Body of pancreas (tissue), 4 donors: Measurements from ENCODE around the gene FOLR2. TPM values are rescaled to one million over a fixed set of nuclear protein-coding genes. Genes with fewer than 3 reads are reported as not detected.

ENCODE experiments used
- ATAC-seq: fragments of 150-250 bp; one replicate; pipeline ENCODE4 v1.9.1; 2016
- DNase-seq, 4 donors: peaks; one replicate each; pipeline ENCODE4 v3.0.0-alpha.2; 2019
- H3K27ac ChIP-seq, 4 donors: fragments of 200-600 bp; sonication (generic); 1 replicate in 3 of 4; 2 replicates in 1 of 4; pipeline versions ENCODE4 v1.5.1 to v1.6.1; 2016 to 2019; ENCODE audit warnings: mild to moderate bottlenecking in 1 of 4, mixed read lengths in 1 of 4, moderate library complexity in 1 of 4
- H3K27me3 ChIP-seq, 2 donors: fragments of 200-600 bp; sonication (generic); one replicate each; pipeline ENCODE4 v1.6.0; 2016; ENCODE audit warnings: mild to moderate bottlenecking in 1 of 2
- H3K36me3 ChIP-seq, 2 donors: fragments of 200-600 bp; sonication (generic); replicated peaks in 1 of 2; 2 replicates each; pipeline ENCODE4 v1.5.1; 2016; ENCODE audit warnings: low read depth in 2 of 2; ENCODE audit not compliant: insufficient read depth in 1 of 2
- H3K4me1 ChIP-seq: fragments of 200-600 bp; sonication (generic); one replicate; pipeline ENCODE4 v1.6.0; 2016
- H3K4me3 ChIP-seq, 2 donors: fragments of 200-600 bp; sonication (generic); 1 replicate in 1 of 2; 2 replicates in 1 of 2; pipeline ENCODE4 v1.5.1; 2016 to 2019
- H3K9me3 ChIP-seq, 3 donors: fragments of 200-600 bp; sonication (generic); 1 replicate in 2 of 3; 2 replicates in 1 of 3; pipeline ENCODE4 v1.5.1; 2016
- POLR2A ChIP-seq, 3 donors: fragments of 450-650 bp; IDR thresholded peaks; one replicate each; pipeline ENCODE4 v1.6.1; 2016; ENCODE audit warnings: antibody characterized with exemption in 3 of 3, mild to moderate bottlenecking in 2 of 3
- WGBS, 2 donors: methylation state at CpG; one replicate each; pipeline ENCODE4 v1.1.5; 2017; 5-methylcytosine and 5-hydroxymethylcytosine counted together
- intact Hi-C: fragments of 100-400 bp; cut with DNase I; formaldehyde crosslinking; loops from one replicate; pipeline ENCODE4 v1.15.1; 2023
- total RNA-seq, 2 donors: library from RNA; depleted of rRNA; stranded (reverse); fragments of >200 nt; gene quantifications; one replicate each; pipeline ENCODE4 v1.1.0, GENCODE V29; 2016
- TF ChIP-seq, protein P1 (sequence below), 7 experiments: fragments of 450-650 bp in 4 of 7; fragments of 200-600 bp in 3 of 7; sonication (generic) in 3 of 7; IDR thresholded peaks; one replicate each; pipeline ENCODE4 v1.5.1; 2016 to 2019; ENCODE audit warnings: antibody characterized with exemption in 7 of 7

FOLR2 gene
- total RNA-seq, 2 donors from 2014 or later: 11.4 to 49.1 TPM

- Histone ChIP-seq H3K27me3 (peaks cover 0 to 40% of the 10 kb centered on the region in 2 donors), H3K4me1 (peaks cover 30% of the 10 kb centered on the region), H3K36me3 (no peaks in the 10 kb centered on the region), H3K4me3 (no peak overlapping the region), H3K27ac (no peak overlapping the region), H3K9me3 (no peaks in the 10 kb centered on the region)
- DNase-seq (no peak), ATAC-seq (no peak)
- intact Hi-C loops: no loop called here
- 26 to 38% methylated on average over 17 to 19 of the region's 20 CpGs for WGBS, 2 donors
- TF ChIP-seq, protein P1, sequence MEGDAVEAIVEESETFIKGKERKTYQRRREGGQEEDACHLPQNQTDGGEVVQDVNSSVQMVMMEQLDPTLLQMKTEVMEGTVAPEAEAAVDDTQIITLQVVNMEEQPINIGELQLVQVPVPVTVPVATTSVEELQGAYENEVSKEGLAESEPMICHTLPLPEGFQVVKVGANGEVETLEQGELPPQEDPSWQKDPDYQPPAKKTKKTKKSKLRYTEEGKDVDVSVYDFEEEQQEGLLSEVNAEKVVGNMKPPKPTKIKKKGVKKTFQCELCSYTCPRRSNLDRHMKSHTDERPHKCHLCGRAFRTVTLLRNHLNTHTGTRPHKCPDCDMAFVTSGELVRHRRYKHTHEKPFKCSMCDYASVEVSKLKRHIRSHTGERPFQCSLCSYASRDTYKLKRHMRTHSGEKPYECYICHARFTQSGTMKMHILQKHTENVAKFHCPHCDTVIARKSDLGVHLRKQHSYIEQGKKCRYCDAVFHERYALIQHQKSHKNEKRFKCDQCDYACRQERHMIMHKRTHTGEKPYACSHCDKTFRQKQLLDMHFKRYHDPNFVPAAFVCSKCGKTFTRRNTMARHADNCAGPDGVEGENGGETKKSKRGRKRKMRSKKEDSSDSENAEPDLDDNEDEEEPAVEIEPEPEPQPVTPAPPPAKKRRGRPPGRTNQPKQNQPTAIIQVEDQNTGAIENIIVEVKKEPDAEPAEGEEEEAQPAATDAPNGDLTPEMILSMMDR (IDR thresholded peaks at IDR 0.05): no peak
- no peak for TF ChIP-seq POLR2A (IDR thresholded peaks at IDR 0.05)
These were observed 24.7 kb downstream of the FOLR2 start for GRCh38 chr11:72241291-72241781.

DNA sequence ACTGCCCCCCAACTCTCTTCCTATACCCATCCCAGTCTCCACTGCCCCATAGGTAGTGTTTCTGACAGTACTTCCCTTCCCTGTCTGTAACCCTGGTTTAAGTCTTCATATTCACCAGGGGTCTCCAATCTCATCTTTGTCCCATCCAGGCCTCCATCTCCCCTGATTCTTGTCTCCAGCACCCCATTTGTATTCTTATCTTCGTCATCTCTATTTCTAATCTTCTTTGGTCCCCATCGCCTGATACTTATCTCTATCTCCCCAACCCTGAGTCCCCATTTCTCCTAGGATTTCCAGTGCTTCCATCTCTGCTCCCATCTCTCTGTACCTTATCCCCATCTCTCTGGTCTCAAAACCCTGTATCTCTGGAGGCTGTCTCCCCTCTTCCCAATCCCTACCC is 25.5 kb downstream of the FOLR2 start:
- 73 to 94% methylated on average over 2 of the region's 2 CpGs for WGBS, 2 donors
- no peak for ATAC-seq
- Histone ChIP-seq H3K36me3 (no peaks in the 10 kb centered on the region), H3K9me3 (no peaks in the 10 kb centered on the region), H3K4me3 (no peak overlapping the region), H3K27me3 (peaks cover 0 to 40% of the 10 kb centered on the region in 2 donors), H3K27ac (no peak overlapping the region), H3K4me1 (peaks cover 30% of the 10 kb centered on the region)
- DNase-seq: no peak
- intact Hi-C loops: no loop called here
- TF ChIP-seq, protein P1 (IDR thresholded peaks at IDR 0.05): no peak
- no peak for TF ChIP-seq POLR2A (IDR thresholded peaks at IDR 0.05)

DNA sequence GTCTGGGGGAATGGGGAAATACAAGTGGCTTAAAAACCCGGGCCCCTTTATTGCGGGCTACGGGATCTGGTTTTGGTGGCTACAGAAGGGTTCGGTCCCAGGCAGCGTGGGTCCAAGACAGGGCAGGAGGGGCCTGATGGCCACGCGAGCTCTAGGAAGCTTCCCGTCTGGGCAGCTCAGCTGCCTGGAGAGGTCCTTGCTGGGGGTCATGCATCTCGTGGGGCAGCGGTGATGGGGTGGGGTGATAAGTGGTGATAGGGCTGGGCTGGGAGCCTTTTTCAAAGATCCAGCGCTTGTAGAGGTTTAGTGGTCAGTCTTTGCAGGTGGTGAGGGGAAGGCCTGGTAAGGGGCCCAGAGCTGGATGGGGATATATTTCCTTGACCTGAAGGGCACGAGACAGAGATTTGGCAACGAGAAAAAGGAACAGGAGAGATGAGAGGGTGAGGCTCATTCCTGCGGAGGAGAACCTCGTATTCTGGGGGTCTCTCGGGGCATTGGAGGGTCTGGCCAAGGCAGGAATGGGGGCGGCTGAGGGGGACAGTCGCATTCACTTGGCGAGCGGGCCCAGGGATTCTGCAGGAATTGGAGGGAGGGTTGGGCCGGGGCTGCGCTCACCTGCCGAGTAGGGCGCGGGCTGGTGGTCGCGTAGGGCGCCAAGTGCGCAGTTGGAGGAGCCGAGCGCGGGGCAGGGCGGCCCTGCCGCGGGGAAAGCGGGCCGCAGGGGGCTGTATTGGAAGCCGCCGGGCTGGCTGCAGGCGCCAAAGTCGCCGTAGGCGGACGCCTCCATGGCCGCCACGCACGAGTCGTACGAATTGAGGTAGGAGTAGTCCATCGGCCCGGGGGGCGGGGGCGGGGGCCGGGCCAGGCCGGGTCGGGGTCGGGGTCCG is 26.8 kb downstream of the FOLR2 start:
- DNase-seq: no peak

DNA sequence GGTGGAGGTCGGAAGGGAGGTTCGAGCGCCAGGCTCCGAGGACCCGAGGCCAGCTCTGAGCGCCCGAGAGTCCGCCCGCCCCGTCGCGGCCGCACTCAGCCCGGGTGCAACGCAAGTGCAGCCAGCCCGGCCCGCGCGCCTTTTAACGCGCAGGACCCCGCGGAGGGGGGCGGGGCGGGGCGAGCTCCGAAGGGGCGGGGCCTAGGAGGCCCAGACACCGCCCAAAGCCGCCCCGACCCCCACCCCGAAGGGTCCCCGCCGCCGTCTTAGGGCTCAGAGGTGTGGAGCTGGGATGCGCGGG is 27.4 kb downstream of the FOLR2 start, which contains the start of gene PHOX2A:
Gene PHOX2A, minus strand, starts transcription at position 117 of the 301 bp plus-strand sequence. CDS start 172 bp downstream, outside the sequence.
- Histone ChIP-seq H3K4me1 (peaks cover 27% of the 10 kb centered on the region), H3K27me3 (peaks cover 0 to 40% of the 10 kb centered on the region in 2 donors), H3K27ac (no peak within 1 kb of the TSS), H3K9me3 (no peaks in the 10 kb centered on the region), H3K36me3 (no peaks in the 10 kb centered on the region), H3K4me3 (no peak within 1 kb of the TSS)
- DNase-seq: no peak
- intact Hi-C loops: no loop called here
- 0 to 4% methylated on average over 1 to 35 of the region's 37 CpGs for WGBS, 2 donors
- no peak for TF ChIP-seq POLR2A (IDR thresholded peaks at IDR 0.05)
- TF ChIP-seq, protein P1 (IDR thresholded peaks at IDR 0.05): no peak
- no peak for ATAC-seq

More for the DNA sequence above, 26.8 kb downstream of the FOLR2 start:
- peaks cover 27% of the 10 kb centered on the region for H3K4me1 ChIP-seq
- no peak overlapping the region for H3K4me3 ChIP-seq
- TF ChIP-seq, protein P1 (IDR thresholded peaks at IDR 0.05): no peak
- TF ChIP-seq POLR2A (IDR thresholded peaks at IDR 0.05): no peak
- no peak overlapping the region for H3K27ac ChIP-seq
- intact Hi-C loops: no loop called here
- H3K36me3 ChIP-seq: no peaks in the 10 kb centered on the region
- no peak for ATAC-seq
- no peaks in the 10 kb centered on the region for H3K9me3 ChIP-seq
- H3K27me3 ChIP-seq: peaks cover 0 to 40% of the 10 kb centered on the region in 2 donors
- 25 to 53% methylated on average over 16 to 46 of the region's 58 CpGs for WGBS, 2 donors
